NCI-H2196 treated with DMSO at 0.1 percent for 48 hours (cell line): Measurements from ENCODE around the gene ZNF398.

Experiments
- DNase-seq: peaks from one replicate; lab custom pipeline; 2025; ENCODE audit not compliant: unreplicated experiment; lab: John Stamatoyannopoulos, UW

Gene ZNF398

DNA sequence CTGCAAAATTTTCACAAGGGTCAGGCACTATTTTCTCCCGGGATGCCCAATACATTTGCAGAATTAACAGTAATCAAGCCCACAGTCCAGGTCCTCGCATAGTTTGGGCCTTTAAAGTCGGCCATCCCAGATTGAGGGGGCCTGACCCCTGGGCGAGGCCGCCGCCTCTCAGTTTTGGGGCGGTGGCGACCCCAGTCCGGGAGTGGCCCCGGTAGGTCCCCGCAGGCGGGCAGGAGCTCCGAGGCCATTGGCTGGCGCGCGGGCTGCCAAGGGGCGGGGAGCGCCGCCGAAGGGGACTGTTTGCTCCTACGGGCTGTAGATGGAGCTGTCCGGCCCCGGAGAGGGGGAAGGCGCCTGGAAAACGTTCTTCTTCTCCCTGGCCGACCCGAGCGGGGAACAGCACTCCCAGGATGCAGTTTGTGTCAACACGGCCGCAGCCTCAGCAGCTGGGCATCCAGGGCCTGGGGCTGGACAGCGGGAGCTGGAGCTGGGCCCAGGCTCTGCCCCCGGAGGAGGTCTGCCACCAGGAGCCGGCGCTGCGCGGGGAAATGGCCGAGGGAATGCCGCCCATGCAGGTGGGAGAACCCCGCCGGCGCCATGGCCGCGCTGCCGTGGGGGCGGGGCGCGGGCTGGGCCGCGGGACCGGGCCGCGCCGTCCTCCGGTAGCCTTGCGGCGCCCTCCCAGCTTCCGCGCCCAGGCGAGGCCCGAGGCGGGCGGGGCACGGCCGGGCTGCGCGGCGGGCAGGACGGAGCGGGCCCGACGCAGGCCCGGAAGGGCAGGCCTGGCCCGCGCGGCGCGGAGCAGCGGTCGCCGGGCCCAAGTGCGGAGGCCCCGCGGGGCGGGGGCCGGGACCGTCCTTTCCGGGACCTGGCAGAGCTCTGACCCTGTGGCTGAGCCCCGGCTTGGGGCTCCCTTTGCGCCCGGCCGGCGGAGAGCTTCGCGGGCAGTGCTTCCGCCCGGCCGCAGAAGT, 48.2 kb downstream of the ZNF398 start, which contains the start of gene ZNF282:
TSS of gene ZNF282 (plus strand) at position 367 of the 971 bp plus-strand sequence. CDS start at position 411, 44 bp downstream.
- peak; percentile 85 for DNase-seq

DNA sequence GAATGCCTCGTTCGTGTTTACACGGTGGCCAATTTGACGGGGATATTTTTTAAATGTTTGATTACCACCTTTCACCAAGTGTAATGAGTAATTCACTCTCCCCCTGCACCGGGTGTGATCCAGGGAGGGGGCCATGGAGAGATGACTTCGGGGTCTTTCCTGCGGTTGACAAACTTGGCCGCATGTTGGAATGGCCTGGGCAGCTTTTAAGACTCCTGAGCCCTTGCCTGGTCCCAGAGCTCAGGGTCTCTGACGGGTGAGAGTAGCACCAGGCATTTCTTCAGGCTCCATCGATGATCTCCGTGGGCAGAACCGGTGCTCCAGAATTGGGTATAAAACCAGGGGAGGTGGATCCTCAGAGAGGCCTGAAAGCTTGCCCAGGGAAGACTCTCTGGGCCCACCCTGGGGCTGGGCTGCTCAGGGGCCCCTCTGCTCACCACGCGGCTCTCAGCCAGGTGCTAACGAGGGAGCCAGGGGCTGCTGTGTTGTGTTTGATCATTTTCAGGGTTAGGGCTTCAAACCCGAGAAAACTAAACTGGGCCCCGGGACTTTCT, 49.0 kb downstream of the ZNF398 start:
- DNase-seq: no peak

DNA sequence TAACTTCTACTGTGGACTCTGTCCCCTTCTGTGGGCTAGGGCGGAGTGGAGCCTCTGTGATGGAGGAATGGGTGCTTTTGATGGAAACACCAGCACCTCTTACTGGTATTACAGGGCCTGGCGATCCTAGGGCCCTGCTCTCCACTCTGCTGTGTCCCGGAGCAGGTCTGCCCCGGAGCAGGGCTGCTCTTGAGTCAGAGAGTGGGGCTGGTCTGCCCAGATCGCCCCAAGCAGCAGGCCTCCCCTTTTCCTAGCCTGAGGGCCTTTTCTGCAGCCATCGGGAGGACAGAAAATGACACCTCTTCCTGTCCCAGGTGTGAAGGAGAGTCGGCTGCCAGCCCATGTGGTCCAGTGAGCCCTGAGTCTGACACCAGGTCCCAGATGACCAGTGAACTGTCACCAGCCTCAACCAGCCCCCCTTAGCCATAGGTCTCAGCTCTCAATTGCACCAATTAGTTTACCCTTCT, 49.5 kb downstream of the ZNF398 start:
- DNase-seq: no peak

DNA sequence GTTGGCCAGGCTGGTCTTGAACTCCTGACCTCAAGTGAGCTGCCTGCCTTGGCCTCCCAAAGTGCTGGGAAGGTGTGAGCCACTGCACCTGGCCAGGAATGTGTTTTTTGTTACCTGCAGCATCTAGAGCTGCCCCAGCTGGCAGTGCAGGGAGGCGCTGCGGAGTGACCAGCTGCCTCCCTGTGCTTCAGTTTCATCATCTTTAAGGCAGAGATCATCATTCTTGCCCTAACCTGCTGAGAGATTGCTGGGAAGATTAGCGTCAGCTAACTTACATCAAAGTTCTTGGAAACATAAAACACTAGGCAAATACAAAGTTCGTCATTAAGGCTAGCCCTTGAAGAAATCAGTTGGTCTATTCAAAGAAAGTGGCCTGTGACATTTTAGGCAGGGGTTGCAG, 50.4 kb downstream of the ZNF398 start:
- no peak for DNase-seq

DNA sequence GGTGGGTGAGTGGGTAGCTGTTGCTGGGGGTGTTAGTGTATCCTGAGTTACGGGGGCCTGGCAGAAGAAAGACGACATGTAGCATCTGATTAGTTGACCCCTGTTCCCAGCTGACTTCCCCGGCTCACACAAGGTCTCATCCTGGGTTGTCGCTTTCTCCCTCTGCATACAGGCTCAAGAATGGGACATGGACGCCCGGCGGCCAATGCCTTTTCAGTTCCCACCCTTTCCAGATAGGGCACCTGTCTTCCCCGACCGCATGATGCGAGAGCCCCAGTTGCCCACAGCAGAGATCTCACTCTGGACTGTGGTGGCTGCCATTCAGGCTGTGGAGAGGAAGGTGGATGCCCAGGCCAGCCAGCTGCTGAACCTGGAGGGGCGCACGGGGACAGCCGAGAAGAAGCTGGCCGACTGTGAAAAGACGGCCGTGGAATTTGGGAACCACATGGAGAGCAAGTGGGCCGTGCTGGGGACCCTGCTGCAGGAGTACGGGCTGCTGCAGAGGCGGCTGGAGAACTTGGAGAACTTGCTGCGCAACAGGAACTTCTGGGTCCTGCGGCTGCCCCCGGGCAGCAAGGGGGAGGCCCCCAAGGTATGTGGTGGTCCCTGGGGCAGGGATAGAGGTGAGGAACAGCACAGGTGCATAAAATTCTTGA, 51.0 kb downstream of the ZNF398 start:
- DNase-seq: no peak

DNA sequence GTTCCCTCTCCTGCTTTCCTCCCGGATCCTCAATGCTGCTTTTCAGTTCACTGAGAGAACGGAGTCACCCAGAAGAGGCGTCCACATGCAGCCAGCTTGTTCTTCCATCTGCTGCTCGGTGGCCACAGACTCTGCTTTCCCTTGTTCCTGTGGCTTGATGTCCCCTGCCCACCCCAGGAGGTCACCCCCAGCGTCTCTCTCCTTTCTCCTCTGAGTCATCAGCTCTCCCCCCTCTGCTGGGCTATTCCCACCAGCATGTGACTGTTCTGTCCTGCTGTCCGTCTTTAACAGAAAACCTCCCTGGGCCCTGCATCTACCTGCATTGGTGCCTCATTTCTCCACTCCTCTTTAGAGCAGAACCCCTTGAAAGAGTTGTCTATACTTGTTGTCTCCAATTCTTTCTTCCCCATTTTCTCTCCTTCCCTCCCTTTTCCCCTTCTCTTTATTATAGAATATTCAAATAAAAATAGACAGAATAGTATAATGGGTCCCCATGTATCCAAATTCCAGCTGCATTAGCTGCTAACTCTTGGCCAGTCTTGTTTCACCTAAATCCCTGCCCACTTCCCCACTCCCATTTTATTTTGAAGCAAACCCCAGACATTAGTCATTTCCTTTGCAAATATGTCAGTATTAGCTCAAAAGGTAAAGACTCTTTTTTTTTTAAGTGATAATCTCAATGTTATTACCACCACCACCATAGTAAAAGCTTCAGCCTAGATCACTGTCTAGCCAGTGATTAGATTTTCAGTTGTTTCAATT, 52.2 kb downstream of the ZNF398 start:
- no peak for DNase-seq

DNA sequence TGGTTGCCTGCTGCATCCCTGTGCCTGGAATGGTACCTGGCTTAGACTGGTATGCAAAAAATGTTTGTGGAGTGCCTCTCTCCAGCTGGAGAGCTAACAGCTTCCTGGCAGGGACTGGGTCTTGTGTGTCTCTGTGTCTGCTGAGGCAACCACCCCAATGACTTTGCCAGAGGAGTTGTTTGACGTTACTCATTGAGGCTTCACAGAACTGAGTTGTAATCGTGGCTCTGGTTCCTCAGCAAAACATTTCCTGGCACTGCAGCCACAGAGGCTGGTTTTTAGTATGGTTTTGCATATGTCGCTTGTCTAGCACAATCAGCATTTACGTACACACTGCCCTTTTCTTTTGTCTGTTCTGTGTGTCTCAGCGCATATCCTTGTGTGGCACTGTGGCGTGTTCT, 55.6 kb downstream of the ZNF398 start:
- DNase-seq: no peak

DNA sequence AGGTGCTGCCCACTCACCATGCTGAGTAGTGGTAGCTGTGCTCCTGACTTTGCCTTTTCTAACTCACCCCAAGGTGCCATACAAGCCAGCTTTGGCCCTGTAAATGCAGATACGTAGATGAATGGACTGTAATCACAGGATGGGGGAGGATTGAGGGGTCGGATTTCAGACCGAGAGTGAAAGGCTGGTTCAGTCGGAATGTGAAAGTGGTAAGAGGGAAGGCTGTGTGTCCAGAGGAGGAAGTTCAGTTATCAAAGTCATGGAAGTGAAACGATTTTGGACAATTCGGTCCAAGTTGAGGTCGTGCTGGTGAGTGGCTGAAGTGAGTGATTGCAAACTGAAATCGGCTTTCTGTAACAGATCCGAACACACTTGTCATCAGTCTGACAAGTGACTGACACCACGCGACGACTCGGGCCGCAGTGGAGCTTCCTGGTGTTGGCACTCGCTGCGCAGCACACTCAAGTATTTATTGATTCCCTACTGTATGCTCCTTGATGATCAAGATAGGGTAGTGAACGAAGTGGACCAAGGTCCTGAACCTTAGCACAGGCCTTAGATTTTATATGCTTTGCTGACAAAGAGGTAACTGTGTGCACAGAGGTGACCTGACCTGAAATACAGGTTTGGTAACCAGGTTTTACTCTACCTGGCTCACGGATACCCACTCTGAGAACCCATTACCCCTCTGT, 58.6 kb downstream of the ZNF398 start:
- no peak for DNase-seq

DNA sequence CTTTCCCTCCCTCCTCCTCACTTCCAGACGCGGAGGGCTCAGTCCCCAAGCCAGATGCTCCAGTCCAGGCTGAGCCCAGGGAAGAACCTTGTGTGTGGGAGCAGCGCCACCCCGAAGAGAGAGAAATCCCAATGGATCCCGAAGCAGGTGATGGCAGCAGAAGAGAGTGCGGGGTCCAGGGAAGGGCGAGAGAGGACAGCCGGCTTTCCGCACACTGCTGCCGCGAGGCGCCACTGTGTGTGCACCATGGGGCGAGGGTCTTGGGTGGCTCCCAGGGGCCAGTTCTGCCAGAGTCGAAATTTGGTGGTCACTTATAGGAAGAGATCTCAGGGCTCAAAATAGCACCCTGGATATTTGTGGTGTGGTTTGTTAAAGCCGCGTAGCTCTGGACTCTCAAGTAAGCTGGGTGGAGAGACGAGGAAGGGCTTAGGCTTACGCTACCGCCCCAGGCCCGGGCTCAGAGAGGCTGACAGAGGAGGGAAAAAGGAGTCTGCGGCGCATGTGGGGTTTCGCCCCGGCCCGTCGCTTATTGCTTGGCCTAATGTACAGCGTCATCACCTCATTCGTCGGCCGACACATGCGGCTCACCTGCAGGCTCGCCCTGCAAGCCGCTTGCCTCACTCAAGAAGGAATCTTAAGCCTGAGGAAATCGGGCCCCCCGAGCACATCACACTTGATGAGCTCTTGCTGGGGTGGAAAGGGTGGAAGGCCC, 60.2 kb downstream of the ZNF398 start:
- DNase-seq: no peak

DNA sequence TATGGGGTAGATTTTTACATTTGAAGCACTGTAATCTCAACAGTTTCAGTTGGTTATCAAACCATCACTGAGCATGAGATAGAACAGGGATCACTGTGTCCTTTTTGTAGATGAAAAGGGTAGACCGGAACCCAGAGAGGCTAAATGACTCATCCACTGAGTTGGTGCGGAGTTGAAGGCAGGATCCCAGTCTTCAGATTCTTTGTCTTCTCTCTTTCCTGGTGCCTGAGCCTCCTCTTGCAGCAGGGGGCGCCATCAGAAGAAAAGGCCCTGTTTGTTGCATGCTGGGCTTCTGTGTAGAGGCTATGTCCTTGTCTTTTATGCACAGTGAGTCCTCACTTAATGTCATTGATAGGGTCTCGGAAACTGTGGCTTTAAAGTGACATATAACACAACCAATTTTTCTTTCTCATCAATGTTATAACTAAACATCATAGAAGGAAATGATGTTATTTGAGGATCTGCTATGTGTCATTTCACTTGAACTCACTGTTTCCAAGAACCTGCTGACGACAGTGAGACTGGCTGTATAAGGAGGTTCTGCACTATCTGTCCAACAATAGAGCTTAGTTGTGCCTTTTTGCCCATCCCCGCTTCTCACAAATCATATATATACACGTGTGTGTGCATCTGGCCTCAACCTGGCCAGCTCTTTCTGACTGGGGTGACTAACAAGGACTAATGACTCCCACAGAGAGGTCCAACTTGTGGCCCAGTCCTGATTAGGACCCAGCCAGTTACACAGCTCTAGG, 62.4 kb downstream of the ZNF398 start:
- DNase-seq: peak; percentile 28

DNA sequence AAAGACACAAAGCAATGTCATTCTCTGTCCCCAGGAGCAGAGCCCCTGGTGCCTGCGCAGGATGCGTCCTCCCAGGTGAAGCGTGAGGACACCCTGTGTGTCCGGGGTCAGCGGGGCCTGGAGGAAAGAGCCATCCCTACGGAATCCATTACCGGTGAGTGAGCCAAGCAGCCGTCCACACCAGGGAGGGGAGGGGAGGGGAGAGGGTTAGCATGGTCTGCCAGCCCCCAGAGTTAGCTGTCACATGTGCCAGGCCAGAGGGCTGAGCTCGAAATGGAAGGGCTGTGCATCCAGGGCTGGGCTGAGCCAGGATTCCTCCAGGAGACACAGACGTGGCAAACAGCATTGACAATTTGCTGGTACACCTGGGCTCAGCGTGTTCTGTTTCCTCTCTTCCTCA, 63.3 kb downstream of the ZNF398 start:
- no peak for DNase-seq

DNA sequence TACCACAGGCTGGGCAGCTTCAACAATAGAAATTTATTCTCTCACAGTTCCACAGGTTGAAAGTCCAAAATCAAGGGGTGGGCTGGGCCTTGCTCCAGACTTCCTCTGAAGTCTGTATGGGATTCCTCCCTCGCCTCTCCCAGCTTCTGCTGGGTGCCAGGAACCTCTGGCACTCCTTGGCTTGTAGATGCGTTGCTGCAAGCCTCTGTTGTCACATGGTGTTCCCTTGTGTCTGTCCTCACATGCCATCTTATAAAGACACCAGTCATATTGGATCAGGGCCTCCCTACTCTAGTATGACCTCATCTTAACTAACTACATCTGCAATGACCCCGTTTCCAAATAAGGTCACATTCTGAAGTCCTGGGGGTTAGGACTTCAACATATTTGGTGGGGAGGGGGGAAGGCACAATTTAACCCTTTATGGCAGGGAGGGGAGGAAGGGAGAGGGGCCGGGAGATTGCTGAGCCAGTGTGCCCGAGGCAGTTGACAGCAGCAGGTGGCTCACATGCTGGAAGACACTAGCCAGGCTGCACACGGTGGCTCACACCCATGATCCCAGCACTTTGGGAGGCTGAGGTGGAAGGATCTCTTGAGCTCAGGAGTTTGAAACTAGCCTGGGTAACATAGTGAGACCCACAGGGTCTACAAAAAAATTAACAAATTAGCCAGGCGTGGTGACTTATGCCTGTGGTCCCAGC, 66.9 kb downstream of the ZNF398 start:
- no peak for DNase-seq

DNA sequence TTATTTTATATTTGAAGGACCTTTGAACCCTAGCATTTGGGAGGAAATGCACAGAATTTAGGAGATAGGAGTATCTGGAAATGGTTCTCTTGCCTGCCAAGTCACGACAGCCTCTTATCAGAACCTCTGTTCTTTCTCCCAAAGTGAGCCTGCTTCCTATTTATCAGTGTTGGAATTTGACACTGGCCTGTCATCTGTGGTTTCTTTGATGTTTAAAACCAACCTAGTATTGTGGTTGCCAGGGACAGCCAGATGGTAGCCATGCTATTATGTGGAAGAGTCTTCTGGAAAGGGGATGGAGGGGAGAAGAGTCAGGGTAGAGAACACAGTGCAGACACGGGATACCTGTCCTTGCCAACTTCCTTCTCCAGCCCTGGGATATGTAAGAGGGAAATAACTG, 69.1 kb downstream of the ZNF398 start:
- DNase-seq: no peak

DNA sequence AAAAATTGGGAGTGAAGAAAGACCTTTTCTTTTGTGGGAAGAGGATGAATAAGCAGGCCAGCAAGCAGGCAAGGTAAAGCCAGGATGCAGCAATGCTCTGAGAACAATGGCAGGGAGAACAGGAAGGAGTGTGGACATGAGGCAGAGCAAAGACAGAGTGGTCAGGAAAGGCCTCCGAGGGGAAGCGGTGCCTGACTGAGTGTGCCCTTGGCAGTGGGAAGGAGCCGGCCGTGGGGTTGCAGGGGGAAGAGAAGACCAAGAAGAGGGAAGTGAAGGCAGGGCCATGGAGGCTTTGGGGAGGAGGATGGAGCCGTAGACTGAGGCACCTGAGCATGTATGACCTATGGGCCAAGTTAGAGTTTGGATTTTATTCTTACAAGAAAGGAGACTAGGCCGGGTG, 70.3 kb downstream of the ZNF398 start:
- no peak for DNase-seq

DNA sequence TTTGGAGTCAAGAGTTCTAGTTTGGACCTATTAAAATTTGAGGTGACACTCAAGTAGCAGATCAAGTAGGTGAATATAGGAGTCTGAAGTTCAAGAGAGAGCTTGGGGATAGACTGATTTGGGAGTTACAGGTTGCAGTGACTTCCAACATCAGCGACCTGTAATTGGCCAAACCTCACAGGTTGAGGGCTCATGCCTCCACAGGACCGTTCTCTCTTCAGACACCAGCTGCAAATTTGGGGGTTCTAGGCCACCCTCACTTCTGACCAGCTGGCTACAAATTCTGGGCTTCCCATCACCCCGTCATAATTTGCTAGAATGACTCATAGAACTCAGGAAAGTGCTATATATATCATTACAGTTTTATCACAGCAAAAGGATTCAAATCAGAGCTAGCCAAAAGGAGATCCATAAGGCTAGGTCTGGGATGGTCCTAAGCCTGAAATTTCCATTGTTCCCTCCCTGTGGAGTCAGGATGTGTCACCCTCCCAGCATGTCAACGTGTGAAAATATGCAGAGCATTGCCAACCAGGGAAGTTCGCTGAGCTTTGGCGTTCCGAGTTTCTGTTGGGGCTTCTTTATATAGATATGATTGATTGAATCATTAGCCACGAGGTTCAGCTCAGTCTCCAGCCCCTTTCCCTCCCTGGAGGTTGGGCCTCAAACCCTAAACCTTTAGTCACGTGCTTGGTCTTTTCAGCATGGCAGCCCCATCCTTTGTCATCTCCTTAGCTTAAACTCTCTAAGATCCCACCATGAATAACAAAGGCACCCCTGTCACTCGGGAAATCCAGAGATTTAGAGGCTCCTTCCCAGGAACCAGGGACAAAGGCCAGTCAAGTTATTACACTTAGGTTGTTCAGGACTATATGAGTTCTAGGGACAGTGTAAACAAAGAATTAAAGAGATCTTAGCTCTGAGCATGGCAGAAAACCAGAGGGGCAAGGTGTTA, 71.5 kb downstream of the ZNF398 start:
- no peak for DNase-seq

DNA sequence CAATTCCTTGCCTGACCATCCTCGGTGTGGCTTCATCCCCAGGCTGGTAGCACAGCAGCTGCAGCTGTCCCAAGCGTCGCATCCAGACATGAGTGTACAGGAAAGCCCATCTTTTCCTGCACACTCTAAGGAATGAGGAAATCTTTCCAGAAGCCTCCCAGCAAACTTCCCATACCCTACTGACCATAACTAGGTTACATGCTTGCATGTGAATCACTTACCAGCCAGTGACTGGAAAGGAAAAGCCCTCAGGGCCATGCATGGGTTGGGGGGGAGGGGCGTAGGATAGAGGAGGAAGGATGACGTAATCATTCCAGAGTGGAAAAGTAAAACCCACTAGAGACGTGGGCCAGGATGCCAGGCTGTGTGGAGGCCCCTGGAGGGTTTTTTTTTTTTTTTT, 73.3 kb downstream of the ZNF398 start:
- no peak for DNase-seq

DNA sequence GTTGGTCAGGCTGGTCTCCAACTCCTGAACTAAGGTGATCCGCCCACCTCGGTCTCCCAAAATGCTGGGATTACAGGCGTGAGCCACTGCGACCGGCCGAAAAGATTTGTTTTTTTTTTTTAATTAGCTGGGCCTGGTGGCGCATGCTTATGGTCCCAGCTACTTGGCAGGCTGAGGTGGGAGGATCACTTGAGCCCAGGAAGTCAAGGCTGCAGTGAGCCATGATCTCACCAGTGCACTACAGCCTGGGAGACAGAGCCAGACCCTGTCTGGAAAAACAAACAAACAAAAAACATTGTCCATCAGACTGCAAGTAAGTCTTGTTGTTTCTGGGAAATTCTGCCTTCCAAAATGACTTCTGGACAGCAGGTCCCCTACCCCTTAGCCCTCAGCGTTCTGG, 75.9 kb downstream of the ZNF398 start:
- DNase-seq: no peak
